Transverse colon (tissue), 4 donors: Measurements from ENCODE around the gene SF3B6.

Experiments used
- CTCF ChIP-seq, 5 experiments: fragments of 200-600 bp in 3 of 5; fragments of 450-650 bp in 2 of 5; sonication (generic) in 3 of 5; IDR thresholded peaks; 1 replicate in 2 of 5; 2 replicates in 3 of 5; pipeline ENCODE4 v1.5.1; 2016 to 2017; ENCODE audit warnings: antibody characterized with exemption in 5 of 5, inconsistent platforms in 3 of 5, mild to moderate bottlenecking in 2 of 5, moderate library complexity in 1 of 5
- EP300 ChIP-seq: sonication (generic); formaldehyde crosslinking; IDR thresholded peaks from one replicate; pipeline ENCODE4 v1.6.1; 2017; ENCODE audit warnings: antibody characterized with exemption, low read depth
- POLR2A ChIP-seq: fragments of 450-650 bp; IDR thresholded peaks from one replicate; pipeline ENCODE4 v1.6.1; 2016; ENCODE audit warnings: antibody characterized with exemption, mild to moderate bottlenecking, moderate library complexity
- POLR2AphosphoS5 ChIP-seq, 3 donors: sonication (generic); formaldehyde crosslinking; IDR thresholded peaks; one replicate each; pipeline ENCODE4 v1.6.1; 2016; ENCODE audit warnings: antibody characterized with exemption in 3 of 3

GRCh38 chr2:24104906-24105305, 28.8 kb upstream of the SF3B6 start:
- no peak for TF ChIP-seq POLR2A
- TF ChIP-seq CTCF (IDR thresholded peaks at IDR 0.05) = no peak
- TF ChIP-seq POLR2AphosphoS5 (IDR thresholded peaks at IDR 0.05) = no peak
- no peak for TF ChIP-seq EP300
